ENCODE results near the gene ARHGEF28.

Gene ARHGEF28

GRCh38 chr5:73663161-73663859 is 37.3 kb downstream of the ARHGEF28 start:
- DNase-seq, result no peak

GRCh38 chr5:73663860-73664240 is 37.9 kb downstream of the ARHGEF28 start:
- no peak for DNase-seq

GRCh38 chr5:73664796-73665195 is 38.8 kb downstream of the ARHGEF28 start:
- DNase-seq, result no peak

- DNase-seq, result no peak
Measured at GRCh38 chr5:73666891-73667290, 40.9 kb downstream of the ARHGEF28 start.

GRCh38 chr5:73668017-73668416 is 42.0 kb downstream of the ARHGEF28 start:
- no peak for DNase-seq

GRCh38 chr5:73668486-73669111 is 42.6 kb downstream of the ARHGEF28 start:
- no peak for DNase-seq

- DNase-seq, result peak; percentile 60 to 81
Measured at GRCh38 chr5:73670731-73671130, 44.7 kb downstream of the ARHGEF28 start.

GRCh38 chr5:73672132-73672531 is 46.1 kb downstream of the ARHGEF28 start:
- no peak for DNase-seq

- no peak for DNase-seq
Measured at GRCh38 chr5:73673161-73673591, 47.2 kb downstream of the ARHGEF28 start.

- DNase-seq, result no peak
Measured at GRCh38 chr5:73674669-73675004, 48.6 kb downstream of the ARHGEF28 start.

GRCh38 chr5:73678322-73678740 is 52.3 kb downstream of the ARHGEF28 start:
- peak; percentile 62 to 79 for DNase-seq

- no peak for DNase-seq
Measured at GRCh38 chr5:73678807-73679206, 52.8 kb downstream of the ARHGEF28 start.

- no peak for DNase-seq
Measured at GRCh38 chr5:73682176-73682575, 56.2 kb downstream of the ARHGEF28 start.

- DNase-seq, result no peak
Measured at GRCh38 chr5:73684691-73685090, 58.7 kb downstream of the ARHGEF28 start.

GRCh38 chr5:73686912-73687311 is 60.9 kb downstream of the ARHGEF28 start:
- no peak for DNase-seq

GRCh38 chr5:73687357-73687756 is 61.4 kb downstream of the ARHGEF28 start:
- no peak for DNase-seq

GRCh38 chr5:73690015-73690414 is 64.0 kb downstream of the ARHGEF28 start:
- no peak for DNase-seq

- no peak for DNase-seq
Measured at GRCh38 chr5:73691302-73692080, 65.5 kb downstream of the ARHGEF28 start.

GRCh38 chr5:73692166-73692640 is 66.2 kb downstream of the ARHGEF28 start:
- DNase-seq, result no peak

GRCh38 chr5:73692981-73693380 is 67.0 kb downstream of the ARHGEF28 start:
- DNase-seq, result no peak

- DNase-seq, result peak in 1 of 2 experiments; percentile 9
Measured at GRCh38 chr5:73693573-73694061, 67.6 kb downstream of the ARHGEF28 start.

- no peak for DNase-seq
Measured at GRCh38 chr5:73694089-73694488, 68.1 kb downstream of the ARHGEF28 start.

- no peak for DNase-seq
Measured at GRCh38 chr5:73698011-73698410, 72.0 kb downstream of the ARHGEF28 start.

- DNase-seq, result no peak
Measured at GRCh38 chr5:73701566-73701965, 75.6 kb downstream of the ARHGEF28 start.

All from NCI-H526 (cell line).